Measurements from ENCODE around the gene PAQR8.
A peak's percentile ranks its signal among the peaks of the same experiment; 100 is the strongest.

Gene PAQR8

GRCh38 chr6:52361945-52362442 is at the start of gene PAQR8:
Gene PAQR8 (plus strand): TSS chr6:52362151. CDS start chr6:52403214, 41,063 bp downstream.
- peak; percentile 91 to 93 for ATAC-seq

DNA sequence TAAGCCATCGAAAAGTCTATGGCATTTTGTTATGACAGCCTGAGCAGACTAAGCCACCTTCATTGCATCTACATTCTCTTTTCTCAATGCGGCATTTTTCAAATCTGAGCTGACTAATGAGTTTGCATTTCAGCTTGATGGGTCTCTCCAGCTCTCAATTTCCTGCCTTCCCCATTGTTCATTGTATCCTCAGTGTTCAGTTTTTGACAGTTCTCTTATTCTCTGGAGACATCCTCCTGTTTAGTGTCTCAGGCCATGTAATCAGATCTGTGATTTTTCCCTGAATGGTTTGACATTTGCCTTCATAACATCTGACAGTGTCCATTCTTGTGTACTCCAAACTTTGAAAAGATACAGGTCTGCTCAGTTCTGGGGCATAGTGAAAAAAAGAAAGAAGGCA is 49.5 kb upstream of the PAQR8 start:
- no peak for ATAC-seq

DNA sequence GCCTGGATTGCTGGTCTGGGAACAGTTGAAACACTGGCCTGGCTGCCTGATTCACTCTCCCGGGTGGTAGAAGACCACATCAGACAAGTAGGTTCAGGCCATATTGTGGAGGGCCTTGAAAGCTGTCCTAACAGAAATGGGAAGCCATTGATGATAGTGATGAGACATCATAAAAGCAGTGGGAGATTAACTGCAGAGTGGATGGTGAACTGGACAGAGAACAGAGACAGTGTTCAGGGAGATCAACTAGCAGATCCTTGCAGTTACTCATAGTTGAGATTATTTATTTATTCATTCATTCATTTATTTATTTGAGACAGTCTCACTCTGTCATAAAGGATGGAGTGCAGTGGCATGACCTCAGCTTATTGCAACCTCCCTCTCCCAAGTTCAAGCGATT is 47.2 kb upstream of the PAQR8 start:
- ATAC-seq, result no peak

- no peak for ATAC-seq
Observed at GRCh38 chr6:52317211-52317610, 44.7 kb upstream of the PAQR8 start.

- peak in 1 of 2 donors; percentile 72 for ATAC-seq
Observed at GRCh38 chr6:52317841-52318581, 43.9 kb upstream of the PAQR8 start.

DNA sequence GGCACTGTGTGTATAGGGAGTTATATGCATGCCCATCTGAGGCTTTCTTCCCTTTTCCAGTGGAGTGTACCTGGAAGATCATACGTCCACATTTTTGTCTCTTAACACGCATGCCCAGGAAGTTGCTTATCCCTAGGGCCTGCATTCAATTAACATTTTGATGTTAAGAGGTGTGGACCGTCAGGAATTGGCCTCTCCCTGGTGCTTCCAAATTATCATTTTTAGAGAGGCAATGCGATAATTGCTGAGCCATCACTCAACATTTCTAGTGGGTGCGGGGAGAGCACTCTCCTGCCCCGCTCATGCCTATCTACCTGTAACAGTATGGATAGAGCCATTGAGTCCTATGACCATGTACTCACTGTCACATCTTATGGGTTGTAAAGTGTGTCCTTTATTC is 37.8 kb upstream of the PAQR8 start:
- ATAC-seq, result no peak

GRCh38 chr6:52325695-52326471 is 36.1 kb upstream of the PAQR8 start:
- ATAC-seq, result no peak

DNA sequence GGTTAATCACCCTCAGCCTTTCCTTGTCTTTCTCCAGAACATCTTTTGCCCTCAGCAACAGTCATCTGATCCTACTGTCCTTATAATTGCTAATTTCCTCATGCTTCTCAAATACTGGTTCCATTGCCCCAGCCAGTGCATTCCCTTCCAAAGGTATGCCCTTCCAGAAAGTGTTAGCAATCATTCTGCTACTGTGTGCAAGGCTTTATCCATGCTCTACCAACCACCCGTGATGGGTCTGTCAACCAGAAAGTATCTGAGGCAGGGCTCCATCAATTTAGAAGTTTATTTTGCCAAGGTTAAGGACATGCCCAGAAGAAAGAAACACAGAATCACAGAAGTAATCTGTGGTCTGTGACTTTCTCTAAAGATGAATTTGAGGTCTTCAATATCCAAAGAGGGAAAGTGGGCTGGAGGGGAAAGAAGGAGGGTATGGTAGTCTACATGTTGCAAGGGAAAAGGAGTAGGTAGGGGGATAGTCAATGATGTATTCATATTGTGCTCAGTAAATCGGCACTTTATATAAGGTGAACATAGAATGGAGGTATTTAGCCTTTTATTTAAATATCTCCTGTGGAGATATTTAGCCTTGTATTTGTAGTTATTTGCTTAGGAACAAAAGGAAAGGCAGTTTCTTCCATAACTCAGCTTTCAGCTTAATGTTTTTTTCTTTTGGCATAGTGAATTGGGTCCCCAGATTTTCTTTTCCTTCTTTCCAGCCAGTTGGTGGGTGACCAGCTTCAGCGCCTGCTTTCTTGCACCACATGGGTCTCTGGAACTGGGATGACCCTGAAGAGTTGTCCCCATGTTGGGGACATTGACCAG is 35.2 kb upstream of the PAQR8 start:
- ATAC-seq, result no peak

DNA sequence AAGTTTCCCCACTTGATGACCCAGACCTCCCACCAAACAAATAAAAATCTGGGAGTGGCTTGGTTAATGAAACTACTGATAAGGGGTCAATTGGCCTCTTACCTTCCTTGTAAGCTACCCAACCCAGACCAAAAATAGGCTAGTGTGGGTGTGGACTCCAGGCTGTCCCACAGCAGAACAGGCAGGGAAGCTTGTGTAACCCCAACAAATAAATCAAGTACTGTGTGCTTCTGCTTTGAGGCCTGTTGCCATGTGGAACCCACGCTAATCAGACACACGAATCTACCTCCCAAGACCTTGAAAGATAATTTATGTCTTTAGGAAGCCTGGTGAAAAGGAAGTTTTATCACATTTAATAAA is 33.7 kb upstream of the PAQR8 start:
- no peak for ATAC-seq

DNA sequence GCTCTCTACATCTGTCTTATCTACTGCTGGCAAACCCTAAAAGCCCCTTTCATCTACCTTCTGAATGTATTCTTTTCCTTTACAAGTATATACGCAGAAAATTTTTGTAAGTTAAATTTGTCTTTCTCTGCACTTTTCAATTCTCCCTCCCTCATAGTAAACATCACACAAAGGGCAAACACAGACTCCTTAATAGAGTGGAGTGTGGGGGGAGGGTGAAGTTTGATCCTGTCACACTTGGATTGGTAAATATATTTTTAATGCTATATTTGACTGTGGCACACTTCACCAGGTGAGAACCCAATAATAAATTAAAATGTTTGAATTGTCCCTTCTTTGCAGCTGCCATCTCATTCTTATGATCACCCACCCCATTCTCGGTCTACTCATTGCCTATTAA is 33.2 kb upstream of the PAQR8 start:
- no peak for ATAC-seq

DNA sequence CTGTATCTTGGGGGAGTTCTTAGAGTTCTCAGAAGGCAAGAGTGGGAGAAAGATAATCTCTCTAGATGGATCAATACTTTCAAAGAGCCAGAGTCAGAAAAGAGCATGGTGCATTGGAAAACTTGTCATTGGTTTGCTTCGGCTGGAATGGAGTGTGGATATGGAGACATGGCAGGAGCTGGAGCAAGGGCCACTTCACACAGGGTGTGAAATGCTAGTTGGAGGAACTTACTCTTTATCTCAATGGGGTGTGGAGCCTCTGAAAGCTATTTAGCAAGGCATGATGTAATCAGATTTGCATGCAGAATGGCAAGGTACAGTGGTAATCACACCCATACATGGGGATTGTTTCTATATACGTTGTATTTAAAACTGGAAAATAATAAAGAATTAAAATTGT is 31.5 kb upstream of the PAQR8 start:
- ATAC-seq, result no peak

DNA sequence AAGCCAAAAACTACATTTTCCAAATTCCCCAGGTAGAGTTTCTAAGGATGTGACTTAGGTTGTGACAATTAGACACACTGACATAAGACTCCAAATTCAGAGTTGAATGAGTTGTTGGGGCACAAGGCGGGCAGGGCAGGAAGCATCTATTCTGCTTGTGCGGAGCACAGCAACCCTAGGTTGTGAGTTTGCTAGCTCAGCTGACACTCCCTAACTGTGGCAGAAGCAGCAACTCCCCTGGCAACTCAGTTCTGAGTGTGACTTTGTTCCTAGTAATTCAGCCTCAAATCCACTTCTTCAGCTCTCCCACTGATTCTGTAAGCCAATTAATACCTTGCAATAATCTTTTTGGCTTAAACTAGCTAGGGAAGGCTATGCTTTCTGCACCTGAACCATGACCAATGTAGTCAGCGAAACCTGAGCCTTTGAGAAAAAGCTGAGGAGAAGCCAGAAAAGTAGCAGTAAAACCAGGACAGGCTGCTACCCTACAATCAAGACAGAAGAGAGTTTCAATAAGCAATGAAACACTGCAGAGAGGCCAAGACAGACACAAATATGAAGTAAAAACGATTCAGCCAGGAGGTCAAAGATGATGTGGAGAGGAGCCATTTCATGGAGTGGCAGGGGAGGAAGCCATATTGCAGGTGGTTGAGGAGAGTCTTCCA is 30.0 kb upstream of the PAQR8 start:
- no peak for ATAC-seq

- ATAC-seq, result peak in 1 of 2 donors; percentile 55
Observed at GRCh38 chr6:52333840-52334200, 28.1 kb upstream of the PAQR8 start.

GRCh38 chr6:52335576-52335975 is 26.4 kb upstream of the PAQR8 start:
- ATAC-seq, result no peak

- no peak for ATAC-seq
Observed at GRCh38 chr6:52336919-52337561, 24.9 kb upstream of the PAQR8 start.

- ATAC-seq, result no peak
Observed at GRCh38 chr6:52337633-52338290, 24.2 kb upstream of the PAQR8 start.

GRCh38 chr6:52340603-52340880 is 21.4 kb upstream of the PAQR8 start:
- no peak for ATAC-seq

GRCh38 chr6:52341561-52342260 is 20.2 kb upstream of the PAQR8 start:
- no peak for ATAC-seq

DNA sequence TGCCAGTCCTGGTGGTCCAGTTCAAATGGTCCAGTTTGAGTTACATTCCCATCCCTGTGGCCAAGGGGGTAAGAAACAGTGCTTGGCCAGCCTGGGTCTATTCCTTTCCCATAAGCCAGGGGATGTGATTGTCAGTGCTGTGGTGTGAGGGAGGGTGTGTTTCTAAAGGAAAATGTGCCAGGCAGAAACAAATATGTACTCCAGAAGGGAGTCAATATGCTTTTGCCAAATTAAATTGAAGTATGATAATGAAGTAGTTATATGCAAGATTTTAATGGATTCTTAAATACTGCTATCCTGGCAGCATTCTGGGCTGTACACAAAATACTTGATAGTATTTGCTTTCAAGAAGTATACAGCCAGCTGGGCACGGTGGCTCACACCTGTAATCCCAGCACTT is 16.6 kb upstream of the PAQR8 start:
- ATAC-seq, result no peak

GRCh38 chr6:52346503-52346902 is 15.4 kb upstream of the PAQR8 start:
- ATAC-seq, result no peak

DNA sequence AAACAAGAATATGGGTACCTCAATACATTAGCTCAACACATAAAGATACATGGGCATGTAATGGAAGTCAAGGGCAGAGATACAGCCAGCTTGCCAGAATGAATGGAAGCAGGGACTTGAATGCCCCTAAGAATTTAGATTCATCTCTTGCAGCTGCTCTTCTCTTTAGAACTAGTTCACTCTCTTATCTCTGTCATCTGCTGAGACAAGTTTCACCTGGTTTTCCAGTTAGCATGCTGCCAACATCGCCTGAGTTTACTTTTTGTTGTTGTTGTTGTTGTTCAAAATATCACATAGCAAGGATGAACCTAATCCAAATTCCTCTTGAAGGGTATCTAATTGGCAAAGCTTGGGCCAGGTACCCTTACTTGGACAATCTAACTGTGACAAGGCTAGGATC is 14.1 kb upstream of the PAQR8 start:
- no peak for ATAC-seq
